Pons (tissue), 1 donor: ENCODE measurements around the gene SGSH.
A peak's percentile ranks its signal among the peaks of the same experiment; 100 is the strongest.
"Not testable (repeated sequence)": the region's sequence is repeated elsewhere in the genome, so short reads cannot be mapped to it uniquely, and the experiment has no call there.

Experiments used
- DNase-seq: peaks from one replicate; pipeline ENCODE4 v3.0.0-alpha.2; 2016; ENCODE audit warnings: low spot score

The SGSH gene

GRCh38 chr17:80220054-80220735 is at the start of gene SGSH, which contains the start of gene SLC26A11:
SGSH (minus strand) TSS chr17:80220333; CDS start chr17:80220313, 20 bp downstream.
SLC26A11 (plus strand) TSS chr17:80220427; CDS start chr17:80221561, 1,134 bp downstream.
- no peak for DNase-seq

- no peak for DNase-seq
Observed at GRCh38 chr17:80269405-80269807, 49.3 kb upstream of the SGSH start.

- no peak for DNase-seq
Observed at GRCh38 chr17:80268427-80268826, 48.3 kb upstream of the SGSH start.

- no peak for DNase-seq
Observed at GRCh38 chr17:80267391-80267790, 47.3 kb upstream of the SGSH start.

GRCh38 chr17:80265205-80266068 is 45.3 kb upstream of the SGSH start:
- DNase-seq = no peak

GRCh38 chr17:80264205-80265075 is 44.3 kb upstream of the SGSH start:
- DNase-seq = no peak

- DNase-seq = peak; percentile 68
Observed at GRCh38 chr17:80263253-80264204, 43.4 kb upstream of the SGSH start.

GRCh38 chr17:80262775-80263244 is 42.7 kb upstream of the SGSH start:
- no peak for DNase-seq

GRCh38 chr17:80262291-80262690 is 42.2 kb upstream of the SGSH start:
- DNase-seq = no peak

- no peak for DNase-seq
Observed at GRCh38 chr17:80261895-80262279, 41.8 kb upstream of the SGSH start.

GRCh38 chr17:80261159-80261894 is 41.2 kb upstream of the SGSH start:
- DNase-seq = peak; percentile 49

GRCh38 chr17:80260791-80261158 is 40.6 kb upstream of the SGSH start, which contains the start of gene RNF213:
RNF213 (plus strand) TSS chr17:80260852; CDS start chr17:80263682, 2,830 bp downstream.
- no peak for DNase-seq

GRCh38 chr17:80260069-80260535 is 40.0 kb upstream of the SGSH start:
- peak; percentile 34 for DNase-seq

- no peak for DNase-seq
Observed at GRCh38 chr17:80259457-80260068, 39.4 kb upstream of the SGSH start.

GRCh38 chr17:80258296-80258695 is 38.2 kb upstream of the SGSH start:
- DNase-seq = not testable (repeated sequence)

- DNase-seq = no peak
Observed at GRCh38 chr17:80257716-80258213, 37.6 kb upstream of the SGSH start.

GRCh38 chr17:80256034-80256350 is 35.9 kb upstream of the SGSH start:
- DNase-seq = no peak

- DNase-seq = no peak
Observed at GRCh38 chr17:80254396-80255251, 34.5 kb upstream of the SGSH start.
